Fibroblast of lung (primary cell): ENCODE data around the gene PLXNA2. TPM values are rescaled to one million over a fixed set of nuclear protein-coding genes. Genes with fewer than 3 reads are reported as not detected.

ENCODE experiments used
- DNase-seq, 2 donors: peaks; one replicate each; pipeline versions ENCODE4 v3.0.0 to v3.0.0-alpha.2; 2010; ENCODE audit warnings: low read depth in 2 of 2
- H2AFZ ChIP-seq: 2 replicates; pipeline ENCODE4 v1.5.1; 2012; ENCODE audit warnings: low read length, control low read depth, inconsistent platforms
- H3K27ac ChIP-seq: 2 replicates; pipeline ENCODE4 v1.5.1; 2011; ENCODE audit warnings: low read length, control low read depth; ENCODE audit not compliant: insufficient read depth
- H3K27me3 ChIP-seq: 2 replicates; pipeline ENCODE4 v1.5.1; 2011; ENCODE audit warnings: mild to moderate bottlenecking, low read length; ENCODE audit not compliant: control insufficient read depth, insufficient read depth
- H3K36me3 ChIP-seq: 2 replicates; pipeline ENCODE4 v1.5.1; 2011; ENCODE audit warnings: low read length; ENCODE audit not compliant: control insufficient read depth, insufficient read depth
- H3K4me1 ChIP-seq: 2 replicates; pipeline ENCODE4 v1.5.1; 2011; ENCODE audit warnings: low read length; ENCODE audit not compliant: control insufficient read depth, insufficient read depth; ENCODE audit errors: extremely low read depth
- H3K4me2 ChIP-seq: 2 replicates; pipeline ENCODE4 v1.5.1; 2011; ENCODE audit warnings: low read length, control low read depth; ENCODE audit not compliant: insufficient read depth; ENCODE audit errors: extremely low read depth
- H3K4me3 ChIP-seq, 4 experiments: fragments of 200-600 bp in 1 of 4; sonication (generic) in 1 of 4; replicated peaks in 1 of 4; 2 replicates each; pipeline ENCODE4 v1.5.1; 2011 to 2016; ENCODE audit warnings: low read length in 4 of 4, low read depth in 3 of 4, mild to moderate bottlenecking in 3 of 4, control low read depth in 2 of 4, inconsistent platforms in 1 of 4, mixed read lengths in 1 of 4; ENCODE audit not compliant: insufficient read depth in 1 of 4; ENCODE audit errors: control extremely low read depth in 1 of 4
- H3K79me2 ChIP-seq: 2 replicates; pipeline ENCODE4 v1.5.1; 2012; ENCODE audit warnings: mild to moderate bottlenecking, low read length, inconsistent platforms; ENCODE audit not compliant: control insufficient read depth, insufficient read depth
- H3K9ac ChIP-seq: 2 replicates; pipeline ENCODE4 v1.5.1; 2011; ENCODE audit warnings: mild to moderate bottlenecking, low read length, control low read depth; ENCODE audit not compliant: insufficient read depth
- H3K9me3 ChIP-seq: 2 replicates; pipeline ENCODE4 v1.5.1; 2012; ENCODE audit warnings: low read depth, low read length; ENCODE audit not compliant: control insufficient read depth, insufficient read depth
- H4K20me1 ChIP-seq: 2 replicates; pipeline ENCODE4 v1.5.1; 2011; ENCODE audit warnings: low read length; ENCODE audit not compliant: control insufficient read depth, insufficient read depth; ENCODE audit errors: extremely low read depth
- CTCF ChIP-seq, 2 donors: IDR thresholded peaks in 1 of 2; conservative IDR thresholded peaks in 1 of 2; 1 replicate in 1 of 2; 2 replicates in 1 of 2; pipeline ENCODE4 v1.5.1; 2011 to 2012; ENCODE audit warnings: low read length in 2 of 2, control low read depth in 1 of 2, inconsistent platforms in 1 of 2, low read depth in 1 of 2, mild to moderate bottlenecking in 1 of 2
- EZH2 ChIP-seq: IDR thresholded peaks from 2 replicates; pipeline ENCODE4 v1.5.1; 2012; ENCODE audit warnings: low read length, control low read depth, mild to moderate bottlenecking; ENCODE audit errors: missing control alignments
- polyA plus RNA-seq, 2 donors: library from polyadenylated mRNA; depleted of rRNA in 1 of 2; stranded (reverse) in 1 of 2; unstranded in 1 of 2; fragments of >200 nt; gene quantifications; 2 replicates each; pipeline ENCODE4 v1.2.1, GENCODE V29; 2011 to 2012; ENCODE audit warnings: missing spikeins in 1 of 2
- total RNA-seq: library from RNA; depleted of rRNA; stranded (reverse); fragments of >200 nt; gene quantifications from 2 replicates; pipeline ENCODE4 v1.2.1, GENCODE V29; 2014

PLXNA2 gene
- total and polyA plus RNA-seq, 2 donors (not counting 1 experiment from before 2014, with no cell fraction given): 0.43 to 2.0 TPM

DNA sequence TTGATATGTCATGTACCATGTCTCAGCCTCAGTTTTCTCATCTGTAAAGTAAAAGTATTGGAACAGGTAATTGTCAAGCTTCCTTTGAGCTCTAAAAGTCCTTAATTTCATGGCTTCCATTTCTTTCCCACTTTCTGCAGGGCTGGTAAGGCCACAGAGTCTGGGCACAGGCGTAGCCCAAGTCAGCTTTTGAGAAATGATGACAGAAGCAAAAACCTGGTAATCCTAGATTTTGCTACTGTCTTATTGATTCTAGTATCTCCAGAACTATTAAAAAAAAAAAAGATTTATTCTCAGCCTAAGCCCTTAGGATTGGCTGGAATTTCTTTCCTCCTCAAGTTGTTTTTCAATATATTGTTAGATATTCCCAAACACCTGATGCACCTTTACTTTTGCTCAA lies 31.3 kb downstream of the PLXNA2 start:
- Histone ChIP-seq H3K4me3 (no peak overlapping the region), H3K79me2 (no peaks in the 10 kb centered on the region), H3K4me2 (no peak overlapping the region), H3K27me3 (no peaks in the 10 kb centered on the region), H2AFZ (no peak overlapping the region), H3K4me1 (peaks cover 4% of the 10 kb centered on the region), H3K36me3 (no peaks in the 10 kb centered on the region), H3K9me3 (no peaks in the 10 kb centered on the region), H3K27ac (no peak overlapping the region), H3K9ac (no peak overlapping the region), H4K20me1 (no peaks in the 10 kb centered on the region)
- TF ChIP-seq CTCF (conservative IDR thresholded peaks at IDR 0.05 in 1 of 2, IDR thresholded peaks at IDR 0.05 in 1 of 2; ENCODE audit: low read depth in 1 of 2, low read length in 2 of 2): no peak
- TF ChIP-seq EZH2: no peak
- no peak for DNase-seq

GRCh38 chr1:208211921-208212843 lies 32.0 kb downstream of the PLXNA2 start:
- TF ChIP-seq EZH2: no peak
- TF ChIP-seq CTCF (conservative IDR thresholded peaks at IDR 0.05 in 1 of 2, IDR thresholded peaks at IDR 0.05 in 1 of 2; ENCODE audit: low read depth in 1 of 2, low read length in 2 of 2): peak in 1 of 2 donors; percentile 8
- no peak for DNase-seq
- Histone ChIP-seq H3K36me3 (no peaks in the 10 kb centered on the region), H3K27me3 (no peaks in the 10 kb centered on the region), H3K4me2 (no peak overlapping the region), H3K4me1 (peaks cover 5% of the 10 kb centered on the region), H3K9ac (no peak overlapping the region), H3K9me3 (no peaks in the 10 kb centered on the region), H3K27ac (no peak overlapping the region), H4K20me1 (no peaks in the 10 kb centered on the region), H3K4me3 (no peak overlapping the region), H3K79me2 (no peaks in the 10 kb centered on the region), H2AFZ (peak overlapping the region; percentile 55)

GRCh38 chr1:208209896-208210589 lies 34.1 kb downstream of the PLXNA2 start:
- Histone ChIP-seq H2AFZ (no peak overlapping the region), H3K36me3 (no peaks in the 10 kb centered on the region), H3K27me3 (no peaks in the 10 kb centered on the region), H3K4me3 (no peak overlapping the region), H3K27ac (no peak overlapping the region), H3K4me1 (peaks cover 2% of the 10 kb centered on the region), H3K9ac (no peak overlapping the region), H3K4me2 (no peak overlapping the region), H3K79me2 (no peaks in the 10 kb centered on the region), H4K20me1 (no peaks in the 10 kb centered on the region), H3K9me3 (no peaks in the 10 kb centered on the region)
- TF ChIP-seq EZH2 (no peak), CTCF (conservative IDR thresholded peaks at IDR 0.05 in 1 of 2, IDR thresholded peaks at IDR 0.05 in 1 of 2; ENCODE audit: low read depth in 1 of 2, low read length in 2 of 2) (no peak)
- DNase-seq: no peak
